Astrocyte (in vitro differentiated cells and primary cell): Measurements from ENCODE around the gene LEFTY1. TPM values are rescaled to one million over a fixed set of nuclear protein-coding genes. Genes with fewer than 3 reads are reported as not detected.

Source experiments
- DNase-seq: peaks from one replicate; pipeline ENCODE4 v3.0.0-alpha.2; 2010; ENCODE audit warnings: low read depth
- FAIRE-seq: peaks from 2 replicates; lab custom pipeline; 2011; peaks lifted over from hg19 to GRCh38; lab: Jason Lieb, UNC
- H2AFZ ChIP-seq: 2 replicates; pipeline ENCODE4 v1.6.0; 2012; ENCODE audit warnings: low read depth, low read length, inconsistent platforms
- H3K27ac ChIP-seq: 2 replicates; pipeline ENCODE4 v1.5.1; 2011; ENCODE audit warnings: low read depth, low read length, inconsistent platforms
- H3K27me3 ChIP-seq: 2 replicates; pipeline ENCODE4 v1.6.0; 2011; ENCODE audit warnings: low read length, inconsistent platforms; ENCODE audit not compliant: insufficient read depth
- H3K36me3 ChIP-seq: 2 replicates; pipeline ENCODE4 v1.5.1; 2011; ENCODE audit warnings: low read length, inconsistent platforms; ENCODE audit not compliant: insufficient read depth
- H3K4me1 ChIP-seq: 2 replicates; pipeline ENCODE4 v1.5.1; 2011; ENCODE audit warnings: low read length, inconsistent platforms; ENCODE audit not compliant: insufficient read depth
- H3K4me2 ChIP-seq: 2 replicates; pipeline ENCODE4 v1.6.0; 2012; ENCODE audit warnings: low read length, inconsistent platforms
- H3K4me3 ChIP-seq: 2 replicates; pipeline ENCODE4 v1.5.1; 2011; ENCODE audit warnings: low read depth, mild to moderate bottlenecking, low read length, inconsistent platforms; ENCODE audit not compliant: insufficient read depth
- H3K79me2 ChIP-seq: 2 replicates; pipeline ENCODE4 v1.6.0; 2012; ENCODE audit warnings: mild to moderate bottlenecking, low read length, inconsistent platforms; ENCODE audit not compliant: insufficient read depth
- H3K9ac ChIP-seq: 2 replicates; pipeline ENCODE4 v1.6.0; 2012; ENCODE audit warnings: mild to moderate bottlenecking, low read length, inconsistent platforms
- H3K9me3 ChIP-seq: 2 replicates; pipeline ENCODE4 v1.5.1; 2012; ENCODE audit warnings: low read depth, mild to moderate bottlenecking, low read length, inconsistent platforms; ENCODE audit not compliant: insufficient read depth
- H4K20me1 ChIP-seq: 2 replicates; pipeline ENCODE4 v1.6.0; 2012; ENCODE audit warnings: low read length, inconsistent platforms; ENCODE audit not compliant: insufficient read depth
- H3K27ac Mint-ChIP-seq: one replicate; pipeline ENCODE4 v1.8.0; 2021; ENCODE audit warnings: mild to moderate bottlenecking, mixed read lengths; ENCODE audit not compliant: unreplicated experiment
- H3K27me3 Mint-ChIP-seq: one replicate; pipeline ENCODE4 v1.8.0; 2021; ENCODE audit warnings: low read depth, mixed read lengths; ENCODE audit not compliant: unreplicated experiment
- H3K36me3 Mint-ChIP-seq: one replicate; pipeline ENCODE4 v1.8.0; 2021; ENCODE audit warnings: low read depth, mixed read lengths; ENCODE audit not compliant: unreplicated experiment
- H3K4me1 Mint-ChIP-seq: one replicate; pipeline ENCODE4 v1.8.0; 2021; ENCODE audit warnings: low read depth, mixed read lengths; ENCODE audit not compliant: unreplicated experiment
- H3K4me3 Mint-ChIP-seq: one replicate; pipeline ENCODE4 v1.8.0; 2021; ENCODE audit warnings: mild to moderate bottlenecking, moderate library complexity, mixed read lengths; ENCODE audit not compliant: unreplicated experiment
- H3K9me3 Mint-ChIP-seq: one replicate; pipeline ENCODE4 v1.8.0; 2021; ENCODE audit warnings: mild to moderate bottlenecking, mixed read lengths; ENCODE audit not compliant: unreplicated experiment
- CTCF ChIP-seq: IDR thresholded peaks from 2 replicates; pipeline ENCODE4 v1.5.1; 2011; ENCODE audit warnings: low read depth, mild to moderate bottlenecking, inconsistent platforms, low read length, moderate library complexity; ENCODE audit not compliant: insufficient read depth
- EZH2 ChIP-seq: IDR thresholded peaks from 2 replicates; pipeline ENCODE4 v1.6.1; 2012; ENCODE audit warnings: mild to moderate bottlenecking, low read length, inconsistent platforms; ENCODE audit not compliant: insufficient read depth
- total RNA-seq: library from RNA; stranded (reverse); gene quantifications from 2 replicates; pipeline ENCODE4 v1.2.1, GENCODE V29; 2021

Gene LEFTY1
- total RNA-seq, 1 donor from 2014 or later, result 4.2 TPM

DNA sequence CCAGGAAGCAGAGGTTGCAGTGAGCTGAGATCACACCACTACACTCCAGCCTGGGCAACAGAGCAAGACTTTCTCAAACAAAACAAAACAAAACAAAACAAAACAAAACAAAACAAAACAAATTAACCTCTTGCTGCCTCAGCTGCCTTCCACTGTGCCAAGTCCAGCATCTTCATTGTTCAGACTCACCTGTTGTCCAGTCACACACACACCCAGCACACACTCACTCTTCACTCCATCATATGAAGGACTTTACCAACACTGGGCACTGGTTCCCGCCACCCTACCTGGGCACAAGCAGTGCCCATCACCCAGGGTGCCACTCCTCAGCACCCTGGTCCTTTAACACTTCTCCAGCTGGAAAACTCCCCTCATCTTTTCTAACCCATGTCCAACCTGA, 20.5 kb upstream of the LEFTY1 start:
- Mint-ChIP-seq H3K27me3 (peaks cover 25% of the 10 kb centered on the region), H3K27ac (no peak overlapping the region), H3K9me3 (no peaks in the 10 kb centered on the region), H3K36me3 (peaks cover 2% of the 10 kb centered on the region), H3K4me3 (no peak overlapping the region), H3K4me1 (peaks cover 1% of the 10 kb centered on the region)
- DNase-seq (no peak), FAIRE-seq (no peak)
- H3K4me2 ChIP-seq, result no peak overlapping the region
- no peaks in the 10 kb centered on the region for H3K36me3 ChIP-seq
- no peak overlapping the region for H3K4me3 ChIP-seq
- no peak overlapping the region for H3K9ac ChIP-seq
- no peaks in the 10 kb centered on the region for H3K79me2 ChIP-seq
- no peaks in the 10 kb centered on the region for H4K20me1 ChIP-seq
- H3K9me3 ChIP-seq, result no peaks in the 10 kb centered on the region
- no peak overlapping the region for H2AFZ ChIP-seq
- TF ChIP-seq EZH2 (no peak), CTCF (no peak)
- no peaks in the 10 kb centered on the region for H3K27me3 ChIP-seq
- H3K27ac ChIP-seq, result no peak overlapping the region
- H3K4me1 ChIP-seq, result no peaks in the 10 kb centered on the region

- peaks cover 25% of the 10 kb centered on the region for H3K27me3 Mint-ChIP-seq
- peaks cover 2% of the 10 kb centered on the region for H3K36me3 Mint-ChIP-seq
- Histone ChIP-seq H3K79me2 (no peaks in the 10 kb centered on the region), H3K4me3 (no peak overlapping the region), H3K4me2 (no peak overlapping the region), H4K20me1 (no peaks in the 10 kb centered on the region), H3K27ac (no peak overlapping the region), H3K36me3 (no peaks in the 10 kb centered on the region), H3K27me3 (no peaks in the 10 kb centered on the region), H3K4me1 (no peaks in the 10 kb centered on the region), H3K9ac (no peak overlapping the region), H3K9me3 (no peaks in the 10 kb centered on the region), H2AFZ (no peak overlapping the region)
- no peak overlapping the region for H3K4me3 Mint-ChIP-seq
- no peak for TF ChIP-seq EZH2
- DNase-seq (no peak), FAIRE-seq (no peak)
- no peak overlapping the region for H3K27ac Mint-ChIP-seq
- no peaks in the 10 kb centered on the region for H3K9me3 Mint-ChIP-seq
- peaks cover 1% of the 10 kb centered on the region for H3K4me1 Mint-ChIP-seq
Observed at GRCh38 chr1:225908773-225909172, 19.8 kb upstream of the LEFTY1 start.

DNA sequence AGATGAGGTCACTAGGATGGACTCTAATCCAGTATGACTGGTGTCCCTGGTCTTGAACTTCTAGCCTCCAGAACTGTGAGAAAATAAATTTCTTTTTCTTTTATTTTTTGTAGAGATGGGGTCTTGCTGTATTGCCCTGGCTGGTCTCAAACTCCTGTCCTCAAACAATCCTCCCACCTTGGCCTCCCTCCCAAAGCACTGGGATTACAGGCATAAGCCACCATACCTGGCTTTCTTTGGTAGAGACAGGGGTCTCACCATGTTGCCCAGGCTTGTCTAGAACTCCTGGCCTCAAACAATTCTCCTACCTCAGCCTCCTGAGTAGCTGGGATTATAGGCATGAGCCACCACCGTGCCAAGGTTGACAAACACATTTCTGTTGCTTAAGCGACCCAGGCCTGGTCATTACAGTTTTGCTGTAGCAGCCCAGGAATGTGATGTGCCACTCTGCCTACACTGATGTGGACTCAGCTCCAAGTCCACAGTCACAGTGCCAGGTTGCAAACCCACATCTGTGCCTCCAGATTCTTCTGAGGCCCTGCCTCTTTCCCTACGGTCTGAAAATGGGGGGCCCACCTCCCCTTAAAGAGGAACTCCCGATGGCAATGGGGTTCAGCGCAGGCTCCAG, 19.2 kb upstream of the LEFTY1 start:
- Histone ChIP-seq H3K4me3 (no peak overlapping the region), H3K9ac (no peak overlapping the region), H3K4me1 (no peaks in the 10 kb centered on the region), H3K79me2 (no peaks in the 10 kb centered on the region), H2AFZ (no peak overlapping the region), H3K27me3 (no peaks in the 10 kb centered on the region), H3K27ac (no peak overlapping the region), H4K20me1 (no peaks in the 10 kb centered on the region), H3K9me3 (no peaks in the 10 kb centered on the region), H3K4me2 (no peak overlapping the region), H3K36me3 (no peaks in the 10 kb centered on the region)
- H3K36me3 Mint-ChIP-seq, result peaks cover 2% of the 10 kb centered on the region
- H3K4me3 Mint-ChIP-seq, result no peak overlapping the region
- no peak overlapping the region for H3K27ac Mint-ChIP-seq
- DNase-seq, result no peak
- H3K9me3 Mint-ChIP-seq, result no peaks in the 10 kb centered on the region
- H3K27me3 Mint-ChIP-seq, result peaks cover 25% of the 10 kb centered on the region
- FAIRE-seq, result no peak
- TF ChIP-seq CTCF, result no peak
- no peak for TF ChIP-seq EZH2
- H3K4me1 Mint-ChIP-seq, result peaks cover 1% of the 10 kb centered on the region
